ENCODE data around the gene ZNF790. TPM values are rescaled to one million over a fixed set of nuclear protein-coding genes. Genes with fewer than 3 reads are reported as not detected.
"Not testable (repeated sequence)": the region's sequence is repeated elsewhere in the genome, so short reads cannot be mapped to it uniquely, and the experiment has no call there.

Gene ZNF790
- total RNA-seq, 2 experiments from 2014 or later = 2.7 to 4.3 TPM

DNA sequence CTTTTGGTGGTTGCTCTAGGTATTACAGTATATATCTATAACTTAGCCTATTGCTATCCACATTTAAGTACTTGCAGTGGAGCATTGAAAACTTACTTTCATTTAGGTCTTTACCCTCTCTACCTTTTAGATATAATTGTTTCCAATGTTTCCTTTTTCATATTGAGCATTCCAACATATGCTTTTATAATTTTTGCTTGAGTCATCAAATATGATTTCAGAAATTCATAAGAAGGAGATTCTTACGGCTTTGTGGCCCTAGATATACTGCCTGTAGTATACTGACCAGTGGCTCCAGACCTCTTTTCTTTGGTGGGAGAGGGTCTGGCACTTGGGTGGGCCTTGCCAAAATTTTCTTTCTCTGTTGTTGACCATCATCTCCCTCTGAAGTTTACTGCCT, 32.8 kb downstream of the ZNF790 start:
- Histone ChIP-seq H3K4me1 (ENCODE audit: insufficient read depth, low read length, poor library complexity, severe bottlenecking) (no peaks in the 10 kb centered on the region), H3K79me2 (ENCODE audit: insufficient read depth, low read depth, low read length) (no peaks in the 10 kb centered on the region), H3K4me2 (ENCODE audit: low read length) (no peak overlapping the region), H3K27ac (ENCODE audit: low read depth, low read length, poor library complexity, severe bottlenecking) (no peak overlapping the region), H2AFZ (ENCODE audit: low read length) (no peak overlapping the region), H3K9me3 (ENCODE audit: low read length) (peaks cover 8% of the 10 kb centered on the region; the same call in 1 of the 2 replicates), H3K36me3 (ENCODE audit: insufficient read depth, low read length) (no peaks in the 10 kb centered on the region), H4K20me1 (ENCODE audit: insufficient read depth, low read length) (no peaks in the 10 kb centered on the region), H3K4me3 (ENCODE audit: low read depth, low read length, poor library complexity, severe bottlenecking) (no peak overlapping the region), H3K9me2 (ENCODE audit: insufficient read depth, low read length) (no peaks in the 10 kb centered on the region)
- BruUV-seq (replicated peaks) = no TSS peak
- CTCF ChIA-PET (ENCODE audit: unreplicated experiment) = no interaction called here
- no peak for DNase-seq (ENCODE audit: low spot score)
- POLR2A ChIA-PET = interaction anchor here (0.7 kb wide), 1 partner anchor 883 kb away, joined by 9 read pairs; no protein-coding TSS in a partner anchor
- intact Hi-C loops (cut with micrococcal nuclease; ENCODE audit: unreplicated experiment) = no loop called here
- TF ChIP-seq, protein P1, sequence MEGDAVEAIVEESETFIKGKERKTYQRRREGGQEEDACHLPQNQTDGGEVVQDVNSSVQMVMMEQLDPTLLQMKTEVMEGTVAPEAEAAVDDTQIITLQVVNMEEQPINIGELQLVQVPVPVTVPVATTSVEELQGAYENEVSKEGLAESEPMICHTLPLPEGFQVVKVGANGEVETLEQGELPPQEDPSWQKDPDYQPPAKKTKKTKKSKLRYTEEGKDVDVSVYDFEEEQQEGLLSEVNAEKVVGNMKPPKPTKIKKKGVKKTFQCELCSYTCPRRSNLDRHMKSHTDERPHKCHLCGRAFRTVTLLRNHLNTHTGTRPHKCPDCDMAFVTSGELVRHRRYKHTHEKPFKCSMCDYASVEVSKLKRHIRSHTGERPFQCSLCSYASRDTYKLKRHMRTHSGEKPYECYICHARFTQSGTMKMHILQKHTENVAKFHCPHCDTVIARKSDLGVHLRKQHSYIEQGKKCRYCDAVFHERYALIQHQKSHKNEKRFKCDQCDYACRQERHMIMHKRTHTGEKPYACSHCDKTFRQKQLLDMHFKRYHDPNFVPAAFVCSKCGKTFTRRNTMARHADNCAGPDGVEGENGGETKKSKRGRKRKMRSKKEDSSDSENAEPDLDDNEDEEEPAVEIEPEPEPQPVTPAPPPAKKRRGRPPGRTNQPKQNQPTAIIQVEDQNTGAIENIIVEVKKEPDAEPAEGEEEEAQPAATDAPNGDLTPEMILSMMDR (conservative IDR thresholded peaks at IDR 0.05; ENCODE audit: low read length) = no peak
- TF ChIP-seq EZH2phosphoT487 (IDR thresholded peaks at IDR 0.05; ENCODE audit: borderline replicate concordance, low read depth, low read length) = no peak

GRCh38 chr19:36797786-36798108, 40.4 kb downstream of the ZNF790 start:
- Histone ChIP-seq H3K4me2 (ENCODE audit: low read length) (no peak overlapping the region), H3K79me2 (ENCODE audit: insufficient read depth, low read depth, low read length) (no peaks in the 10 kb centered on the region), H3K4me3 (ENCODE audit: low read depth, low read length, poor library complexity, severe bottlenecking) (peak overlapping the region; percentile 32), H3K9me2 (ENCODE audit: insufficient read depth, low read length) (no peaks in the 10 kb centered on the region), H2AFZ (ENCODE audit: low read length) (no peak overlapping the region), H3K4me1 (ENCODE audit: insufficient read depth, low read length, poor library complexity, severe bottlenecking) (no peaks in the 10 kb centered on the region), H4K20me1 (ENCODE audit: insufficient read depth, low read length) (no peaks in the 10 kb centered on the region), H3K36me3 (ENCODE audit: insufficient read depth, low read length) (no peaks in the 10 kb centered on the region), H3K9me3 (ENCODE audit: low read length) (0 out of 2 replicates have a peak, but pooled peaks cover 3% of the 10 kb centered on the region), H3K27ac (ENCODE audit: low read depth, low read length, poor library complexity, severe bottlenecking) (no peak overlapping the region)
- BruUV-seq (replicated peaks) = TSS peak; percentile 89
- POLR2A ChIA-PET = no interaction called here
- TF ChIP-seq, protein P1 (conservative IDR thresholded peaks at IDR 0.05; ENCODE audit: low read length) = no peak
- TF ChIP-seq EZH2phosphoT487 (IDR thresholded peaks at IDR 0.05; ENCODE audit: borderline replicate concordance, low read depth, low read length) = no peak
- DNase-seq (ENCODE audit: low spot score) = no peak
- CTCF ChIA-PET (ENCODE audit: unreplicated experiment) = no interaction called here
- intact Hi-C loops (cut with micrococcal nuclease; ENCODE audit: unreplicated experiment) = no loop called here

DNA sequence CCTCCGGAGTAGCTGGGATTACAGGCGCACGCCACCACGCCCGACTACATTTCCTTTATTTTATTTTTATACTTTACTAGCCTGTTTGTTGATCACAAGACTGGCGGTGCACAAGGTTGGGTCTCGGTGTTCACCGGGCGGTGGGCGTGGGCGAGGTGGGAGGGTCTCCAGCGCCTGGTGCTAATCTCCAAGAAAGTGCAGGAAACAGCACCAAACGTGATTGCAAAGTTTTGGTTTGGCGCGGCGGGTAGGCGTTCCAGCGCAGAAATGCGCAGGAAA, 41.5 kb downstream of the ZNF790 start:
- Histone ChIP-seq H3K27ac (ENCODE audit: low read depth, low read length, poor library complexity, severe bottlenecking) (no peak overlapping the region), H3K4me1 (ENCODE audit: insufficient read depth, low read length, poor library complexity, severe bottlenecking) (no peaks in the 10 kb centered on the region), H3K79me2 (ENCODE audit: insufficient read depth, low read depth, low read length) (no peaks in the 10 kb centered on the region), H3K9me3 (ENCODE audit: low read length) (0 out of 2 replicates have a peak, but pooled peaks cover 3% of the 10 kb centered on the region), H4K20me1 (ENCODE audit: insufficient read depth, low read length) (no peaks in the 10 kb centered on the region), H3K9me2 (ENCODE audit: insufficient read depth, low read length) (no peaks in the 10 kb centered on the region), H2AFZ (ENCODE audit: low read length) (no peak overlapping the region), H3K4me3 (ENCODE audit: low read depth, low read length, poor library complexity, severe bottlenecking) (no peak overlapping the region), H3K36me3 (ENCODE audit: insufficient read depth, low read length) (no peaks in the 10 kb centered on the region), H3K4me2 (ENCODE audit: low read length) (no peak overlapping the region)
- POLR2A ChIA-PET = no interaction called here
- no peak for DNase-seq (ENCODE audit: low spot score)
- CTCF ChIA-PET (ENCODE audit: unreplicated experiment) = no interaction called here
- TF ChIP-seq EZH2phosphoT487 (IDR thresholded peaks at IDR 0.05; ENCODE audit: borderline replicate concordance, low read depth, low read length) = no peak
- TF ChIP-seq, protein P1 (conservative IDR thresholded peaks at IDR 0.05; ENCODE audit: low read length) = no peak
- intact Hi-C loops (cut with micrococcal nuclease; ENCODE audit: unreplicated experiment) = no loop called here
- BruUV-seq (replicated peaks) = no TSS peak

GRCh38 chr19:36791420-36792141, 46.6 kb downstream of the ZNF790 start:
- H2AFZ ChIP-seq (ENCODE audit: low read length); CTCF ChIA-PET (ENCODE audit: unreplicated experiment); H4K20me1 ChIP-seq (ENCODE audit: insufficient read depth, low read length); H3K27ac ChIP-seq (ENCODE audit: low read depth, low read length, poor library complexity, severe bottlenecking); intact Hi-C loops (cut with micrococcal nuclease; ENCODE audit: unreplicated experiment); H3K9me2 ChIP-seq (ENCODE audit: insufficient read depth, low read length); H3K36me3 ChIP-seq (ENCODE audit: insufficient read depth, low read length); H3K4me1 ChIP-seq (ENCODE audit: insufficient read depth, low read length, poor library complexity, severe bottlenecking); H3K4me3 ChIP-seq (ENCODE audit: low read depth, low read length, poor library complexity, severe bottlenecking); H3K9me3 ChIP-seq (ENCODE audit: low read length); BruUV-seq (replicated peaks); H3K4me2 ChIP-seq (ENCODE audit: low read length); H3K79me2 ChIP-seq (ENCODE audit: insufficient read depth, low read depth, low read length); DNase-seq (ENCODE audit: low spot score): not testable (repeated sequence)
- POLR2A ChIA-PET = interaction anchor here (0.7 kb wide), 1 partner anchor 408 kb away, joined by 4 read pairs; no protein-coding TSS in a partner anchor

All from OCI-LY7 (cell line).